H9 (cell line): ENCODE measurements around the gene MRPS34. TPM values are rescaled to one million over a fixed set of nuclear protein-coding genes. Genes with fewer than 3 reads are reported as not detected.
"Not testable (repeated sequence)": the region's sequence is repeated elsewhere in the genome, so short reads cannot be mapped to it uniquely, and the experiment has no call there.

Experiments used
- DNase-seq: peaks from one replicate; pipeline ENCODE4 v3.0.0-alpha.2; 2017
- H2AFZ ChIP-seq: one replicate; pipeline ENCODE4 v1.6.1; 2013; ENCODE audit warnings: mild to moderate bottlenecking, low read length, control low read depth, moderate library complexity
- H2AK5ac ChIP-seq: 2 replicates; pipeline ENCODE4 v1.6.1; 2013; ENCODE audit warnings: low read length, control low read depth, mixed read lengths; ENCODE audit not compliant: insufficient read length
- H2BK120ac ChIP-seq: one replicate; pipeline ENCODE4 v1.6.1; 2013; ENCODE audit warnings: low read depth, mild to moderate bottlenecking, low read length, control low read depth, inconsistent platforms; ENCODE audit not compliant: poor library complexity, severe bottlenecking
- H2BK12ac ChIP-seq: 2 replicates; pipeline ENCODE4 v1.6.1; 2013; ENCODE audit warnings: low read length, control low read depth, mixed read lengths, low read depth; ENCODE audit not compliant: insufficient read length
- H2BK15ac ChIP-seq: 2 replicates; pipeline ENCODE4 v1.6.1; 2013; ENCODE audit warnings: low read depth, low read length, control low read depth
- H2BK20ac ChIP-seq: one replicate; pipeline ENCODE4 v1.6.1; 2013; ENCODE audit warnings: low read depth, mild to moderate bottlenecking, low read length, control low read depth, inconsistent platforms; ENCODE audit not compliant: poor library complexity, severe bottlenecking
- H2BK5ac ChIP-seq: 2 replicates; pipeline ENCODE4 v1.6.1; 2013; ENCODE audit warnings: low read length, control low read depth, mixed read lengths; ENCODE audit not compliant: insufficient read length
- H3K14ac ChIP-seq: 2 replicates; pipeline ENCODE4 v1.6.1; 2013; ENCODE audit warnings: low read length, control low read depth; ENCODE audit not compliant: insufficient read depth
- H3K18ac ChIP-seq: 2 replicates; pipeline ENCODE4 v1.6.1; 2013; ENCODE audit warnings: low read depth, mild to moderate bottlenecking, mixed read lengths, low read length, control low read depth; ENCODE audit not compliant: insufficient read length
- H3K23ac ChIP-seq: 2 replicates; pipeline ENCODE4 v1.6.1; 2013; ENCODE audit warnings: low read length, control low read depth, mixed read lengths, low read depth; ENCODE audit not compliant: insufficient read length
- H3K23me2 ChIP-seq: 2 replicates; pipeline ENCODE4 v1.6.1; 2013; ENCODE audit warnings: low read depth, mild to moderate bottlenecking, mixed read lengths, low read length, control low read depth; ENCODE audit not compliant: insufficient read length, poor library complexity, severe bottlenecking
- H3K27ac ChIP-seq: 2 replicates; pipeline ENCODE4 v1.5.1; 2013; ENCODE audit warnings: low read length, control low read depth, mixed read lengths, low read depth; ENCODE audit not compliant: insufficient read length
- H3K27me3 ChIP-seq: 2 replicates; pipeline ENCODE4 v1.6.1; 2013; ENCODE audit warnings: low read length, control low read depth, inconsistent platforms; ENCODE audit not compliant: insufficient read depth
- H3K4ac ChIP-seq: 2 replicates; pipeline ENCODE4 v1.6.1; 2013; ENCODE audit warnings: low read depth, mild to moderate bottlenecking, control low read depth, inconsistent platforms, low read length, moderate library complexity
- H3K4me1 ChIP-seq: 2 replicates; pipeline ENCODE4 v1.6.1; 2013; ENCODE audit warnings: low read length, control low read depth, inconsistent platforms; ENCODE audit not compliant: insufficient read depth
- H3K4me2 ChIP-seq: 2 replicates; pipeline ENCODE4 v1.6.1; 2013; ENCODE audit warnings: low read length, control low read depth, mixed read lengths; ENCODE audit not compliant: insufficient read length, insufficient read depth
- H3K56ac ChIP-seq: 2 replicates; pipeline ENCODE4 v1.6.1; 2013; ENCODE audit warnings: low read depth, mild to moderate bottlenecking, mixed read lengths, low read length, control low read depth; ENCODE audit not compliant: insufficient read length
- H3K79me1 ChIP-seq: 2 replicates; pipeline ENCODE4 v1.6.1; 2013; ENCODE audit warnings: low read depth, mild to moderate bottlenecking, moderate library complexity, low read length, control low read depth, inconsistent platforms; ENCODE audit not compliant: insufficient read depth, poor library complexity, severe bottlenecking
- H3K79me2 ChIP-seq: 2 replicates; pipeline ENCODE4 v1.6.1; 2013; ENCODE audit warnings: low read length, control low read depth, inconsistent platforms; ENCODE audit not compliant: insufficient read depth
- H3K9ac ChIP-seq: 2 replicates; pipeline ENCODE4 v1.6.1; 2013; ENCODE audit warnings: low read length, control low read depth, mixed read lengths; ENCODE audit not compliant: insufficient read length; ENCODE audit errors: extremely low read depth
- H3K9me3 ChIP-seq: one replicate; pipeline ENCODE4 v1.6.1; 2013; ENCODE audit warnings: low read depth, low read length, inconsistent platforms; ENCODE audit not compliant: control insufficient read depth
- H3T11ph ChIP-seq: one replicate; pipeline ENCODE4 v1.6.1; 2013; ENCODE audit warnings: mild to moderate bottlenecking, low read length, control low read depth, inconsistent platforms
- H4K20me1 ChIP-seq: one replicate; pipeline ENCODE4 v1.6.1; 2013; ENCODE audit not compliant: control insufficient read depth, insufficient read length, insufficient read depth
- H4K5ac ChIP-seq: 2 replicates; pipeline ENCODE4 v1.6.1; 2013; ENCODE audit warnings: low read depth, mild to moderate bottlenecking, mixed read lengths, low read length, control low read depth; ENCODE audit not compliant: insufficient read length
- H4K8ac ChIP-seq: replicated peaks from 2 replicates; pipeline ENCODE4 v1.6.1; 2013; ENCODE audit warnings: low read length, control low read depth, mixed read lengths, low read depth; ENCODE audit not compliant: insufficient read length
- H4K91ac ChIP-seq: 2 replicates; pipeline ENCODE4 v1.6.1; 2013; ENCODE audit warnings: low read depth, mild to moderate bottlenecking, moderate library complexity, mixed read lengths, low read length, control low read depth; ENCODE audit not compliant: insufficient read length
- H3K27ac Mint-ChIP-seq, 3 experiments: 2 replicates in 2 of 3; 3 replicates in 1 of 3; pipeline ENCODE4 v1.8.0; 2020 to 2021; ENCODE audit warnings: mixed read lengths in 3 of 3, mild to moderate bottlenecking in 1 of 3, moderate library complexity in 1 of 3
- H3K27me3 Mint-ChIP-seq: 2 replicates; pipeline ENCODE4 v1.8.0; 2021; ENCODE audit warnings: low read depth, mild to moderate bottlenecking, moderate library complexity, mixed read lengths
- H3K36me3 Mint-ChIP-seq, 3 experiments: 2 replicates in 2 of 3; 3 replicates in 1 of 3; pipeline ENCODE4 v1.8.0; 2020 to 2021; ENCODE audit warnings: low read depth in 3 of 3, mixed read lengths in 3 of 3; ENCODE audit not compliant: insufficient read depth in 1 of 3
- H3K4me1 Mint-ChIP-seq, 2 experiments: 2 replicates each; pipeline ENCODE4 v1.8.0; 2020; ENCODE audit warnings: mixed read lengths in 2 of 2
- H3K4me3 Mint-ChIP-seq, 2 experiments: 2 replicates in 1 of 2; 3 replicates in 1 of 2; pipeline ENCODE4 v1.8.0; 2020 to 2021; ENCODE audit warnings: mild to moderate bottlenecking in 2 of 2, mixed read lengths in 2 of 2, moderate library complexity in 1 of 2
- H3K9me3 Mint-ChIP-seq, 2 experiments: 2 replicates in 1 of 2; 3 replicates in 1 of 2; pipeline ENCODE4 v1.8.0; 2020; ENCODE audit warnings: mild to moderate bottlenecking in 2 of 2, mixed read lengths in 2 of 2, moderate library complexity in 1 of 2
- WGBS: extraction: QIAGEN DNeasy Blood & Tissue Kit; methylation state at CpG from one replicate; pipeline ENCODE4 v1.1.7; 2013; ENCODE audit warnings: missing lambda C conversion rate, low lambda C conversion rate, mixed read lengths; ENCODE audit not compliant: insufficient read length; ENCODE audit errors: extremely low coverage; 5-methylcytosine and 5-hydroxymethylcytosine counted together
- total RNA-seq: library from RNA; stranded (reverse); gene quantifications from 2 replicates; pipeline ENCODE4 v1.2.1, GENCODE V29; 2021
- TF ChIP-seq, protein P1 (sequence below): fragments of 200-600 bp; sonication (generic); conservative IDR thresholded peaks from 3 replicates; pipeline ENCODE4 v1.8.0; 2021; ENCODE audit warnings: antibody characterized with exemption, mild to moderate bottlenecking

Gene MRPS34
- total RNA-seq, 1 experiment from 2014 or later: 205 TPM

DNA sequence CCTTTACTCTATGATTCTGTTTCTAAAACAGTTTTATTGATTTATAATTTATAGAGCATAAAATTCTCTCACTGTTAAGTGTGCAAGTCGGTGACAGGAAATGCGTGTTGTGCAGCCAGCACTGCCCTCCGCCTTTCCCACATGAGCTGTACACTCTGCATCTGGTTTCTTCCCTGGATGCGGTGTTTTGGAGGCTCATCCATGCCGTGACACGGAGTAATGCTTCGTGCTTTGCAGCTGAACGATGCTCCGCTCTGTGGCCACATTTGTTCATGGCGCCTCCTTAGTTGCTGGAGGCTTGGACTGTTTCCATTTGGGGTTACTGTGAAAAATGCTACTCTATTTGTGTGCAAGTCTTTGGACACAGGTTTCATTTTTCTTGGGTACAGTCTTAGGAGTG lies 27.8 kb upstream of the MRPS34 start:
- no peak overlapping the region for H4K5ac ChIP-seq
- H2BK15ac ChIP-seq: no peak overlapping the region
- no peak overlapping the region for H3K4me2 ChIP-seq
- H4K8ac ChIP-seq: no peak overlapping the region
- H3K79me2 ChIP-seq: no peaks in the 10 kb centered on the region
- H3K4ac ChIP-seq: no peak overlapping the region
- H2BK20ac ChIP-seq: no peak overlapping the region
- no peak overlapping the region for H4K91ac ChIP-seq
- no peaks in the 10 kb centered on the region for H3K79me1 ChIP-seq
- H2BK120ac ChIP-seq: no peak overlapping the region
- H3K9me3 ChIP-seq: peaks cover 7% of the 10 kb centered on the region
- no peak for DNase-seq
- H4K20me1 ChIP-seq: no peaks in the 10 kb centered on the region
- no peak overlapping the region for H2AFZ ChIP-seq
- no peak overlapping the region for H3K9ac ChIP-seq
- no peaks in the 10 kb centered on the region for H3K4me1 ChIP-seq
- no peak overlapping the region for H3K14ac ChIP-seq
- H3T11ph ChIP-seq: no peak overlapping the region
- no peaks in the 10 kb centered on the region for H3K23me2 ChIP-seq
- no peak overlapping the region for H3K56ac ChIP-seq
- Mint-ChIP-seq H3K27me3 (no peaks in the 10 kb centered on the region), H3K27ac (no peak overlapping the region), H3K9me3 (peaks cover 47 to 48% of the 10 kb centered on the region in 2 experiments), H3K4me3 (no peak overlapping the region), H3K36me3 (peaks cover 25 to 41% (median 32%) of the 10 kb centered on the region in 3 experiments), H3K4me1 (no peaks in the 10 kb centered on the region)
- no peak overlapping the region for H2BK12ac ChIP-seq
- H2AK5ac ChIP-seq: no peak overlapping the region
- WGBS: no CpG with 5 or more reads among the region's 10 CpGs
- no peaks in the 10 kb centered on the region for H3K27me3 ChIP-seq
- H2BK5ac ChIP-seq: no peak overlapping the region
- no peak overlapping the region for H3K27ac ChIP-seq
- TF ChIP-seq, protein P1, sequence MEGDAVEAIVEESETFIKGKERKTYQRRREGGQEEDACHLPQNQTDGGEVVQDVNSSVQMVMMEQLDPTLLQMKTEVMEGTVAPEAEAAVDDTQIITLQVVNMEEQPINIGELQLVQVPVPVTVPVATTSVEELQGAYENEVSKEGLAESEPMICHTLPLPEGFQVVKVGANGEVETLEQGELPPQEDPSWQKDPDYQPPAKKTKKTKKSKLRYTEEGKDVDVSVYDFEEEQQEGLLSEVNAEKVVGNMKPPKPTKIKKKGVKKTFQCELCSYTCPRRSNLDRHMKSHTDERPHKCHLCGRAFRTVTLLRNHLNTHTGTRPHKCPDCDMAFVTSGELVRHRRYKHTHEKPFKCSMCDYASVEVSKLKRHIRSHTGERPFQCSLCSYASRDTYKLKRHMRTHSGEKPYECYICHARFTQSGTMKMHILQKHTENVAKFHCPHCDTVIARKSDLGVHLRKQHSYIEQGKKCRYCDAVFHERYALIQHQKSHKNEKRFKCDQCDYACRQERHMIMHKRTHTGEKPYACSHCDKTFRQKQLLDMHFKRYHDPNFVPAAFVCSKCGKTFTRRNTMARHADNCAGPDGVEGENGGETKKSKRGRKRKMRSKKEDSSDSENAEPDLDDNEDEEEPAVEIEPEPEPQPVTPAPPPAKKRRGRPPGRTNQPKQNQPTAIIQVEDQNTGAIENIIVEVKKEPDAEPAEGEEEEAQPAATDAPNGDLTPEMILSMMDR: no peak
- no peak overlapping the region for H3K18ac ChIP-seq
- no peak overlapping the region for H3K23ac ChIP-seq

GRCh38 chr16:1799263-1799662 lies 26.3 kb upstream of the MRPS34 start:
- H4K8ac ChIP-seq, H2BK5ac ChIP-seq, H3K4me1 ChIP-seq, H3K9ac ChIP-seq, H2AK5ac ChIP-seq, H3K79me1 ChIP-seq, H2BK120ac ChIP-seq, H3T11ph ChIP-seq, H3K79me2 ChIP-seq, H3K4ac ChIP-seq, H3K9me3 ChIP-seq, H3K23ac ChIP-seq, H2BK15ac ChIP-seq, H2BK12ac ChIP-seq, H3K27me3 Mint-ChIP-seq, H3K27me3 ChIP-seq, H3K18ac ChIP-seq, H4K5ac ChIP-seq, H4K91ac ChIP-seq, H4K20me1 ChIP-seq, H3K14ac ChIP-seq, H3K4me2 ChIP-seq, DNase-seq, H2BK20ac ChIP-seq, H3K27ac Mint-ChIP-seq, H3K27ac ChIP-seq, H3K23me2 ChIP-seq, H3K4me3 Mint-ChIP-seq, H2AFZ ChIP-seq, H3K4me1 Mint-ChIP-seq, H3K56ac ChIP-seq: not testable (repeated sequence)
- Mint-ChIP-seq H3K36me3 (peaks cover 22 to 38% (median 29%) of the 10 kb centered on the region in 3 experiments), H3K9me3 (peaks cover 46 to 47% of the 10 kb centered on the region in 2 experiments)
- no CpG with 5 or more reads among the region's 5 CpGs for WGBS
